ENCODE results near the gene STRN4. TPM values are rescaled to one million over a fixed set of nuclear protein-coding genes. Genes with fewer than 3 reads are reported as not detected.

The STRN4 gene
- total RNA-seq, 1 experiment from 2014 or later: 134 TPM

DNA sequence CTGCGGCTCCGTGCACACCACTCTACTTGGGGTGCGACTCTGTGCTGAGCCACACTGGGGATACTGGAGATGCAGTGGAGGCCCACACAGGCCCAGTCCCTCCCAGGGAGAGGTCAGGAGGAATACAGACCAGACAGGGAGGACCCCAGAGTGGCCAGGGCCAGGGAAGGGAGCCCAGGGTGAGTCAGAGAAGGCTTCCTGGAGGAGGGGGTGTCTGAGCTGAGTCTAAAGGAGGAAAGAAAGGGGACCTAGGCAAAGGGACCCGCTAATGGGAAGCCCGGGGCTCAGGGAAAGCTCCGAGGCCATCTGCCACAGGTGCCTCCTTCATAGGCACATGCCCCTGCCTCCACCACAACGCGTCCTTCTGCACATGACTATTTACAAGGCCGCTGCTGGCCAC is 16.1 kb downstream of the STRN4 start:
- Histone ChIP-seq H3K27me3 (replicated peaks; ENCODE audit: insufficient read depth, low read depth, low read length, poor library complexity) (no peaks in the 10 kb centered on the region), H3K4me1 (ENCODE audit: insufficient read depth, low read length, poor library complexity, severe bottlenecking) (no peaks in the 10 kb centered on the region), H3K4me3 (ENCODE audit: low read depth, low read length, poor library complexity, severe bottlenecking) (no peak overlapping the region), H3K27ac (ENCODE audit: low read depth, low read length, poor library complexity, severe bottlenecking) (no peak overlapping the region), H3K36me3 (ENCODE audit: insufficient read depth, low read length, poor library complexity, severe bottlenecking) (peaks cover 96% of the 10 kb centered on the region), H3K9me3 (ENCODE audit: low read depth, low read length, poor library complexity, severe bottlenecking) (no peaks in the 10 kb centered on the region)
- no peak for DNase-seq (ENCODE audit: low spot score)
- BruUV-seq (replicated peaks): no TSS peak
- intact Hi-C loops (cut with micrococcal nuclease; ENCODE audit: unreplicated experiment): no loop called here
- CTCF ChIA-PET: no interaction called here
- POLR2A ChIA-PET (ENCODE audit: low non-redundant PET): no interaction called here
- TF ChIP-seq, protein P1, sequence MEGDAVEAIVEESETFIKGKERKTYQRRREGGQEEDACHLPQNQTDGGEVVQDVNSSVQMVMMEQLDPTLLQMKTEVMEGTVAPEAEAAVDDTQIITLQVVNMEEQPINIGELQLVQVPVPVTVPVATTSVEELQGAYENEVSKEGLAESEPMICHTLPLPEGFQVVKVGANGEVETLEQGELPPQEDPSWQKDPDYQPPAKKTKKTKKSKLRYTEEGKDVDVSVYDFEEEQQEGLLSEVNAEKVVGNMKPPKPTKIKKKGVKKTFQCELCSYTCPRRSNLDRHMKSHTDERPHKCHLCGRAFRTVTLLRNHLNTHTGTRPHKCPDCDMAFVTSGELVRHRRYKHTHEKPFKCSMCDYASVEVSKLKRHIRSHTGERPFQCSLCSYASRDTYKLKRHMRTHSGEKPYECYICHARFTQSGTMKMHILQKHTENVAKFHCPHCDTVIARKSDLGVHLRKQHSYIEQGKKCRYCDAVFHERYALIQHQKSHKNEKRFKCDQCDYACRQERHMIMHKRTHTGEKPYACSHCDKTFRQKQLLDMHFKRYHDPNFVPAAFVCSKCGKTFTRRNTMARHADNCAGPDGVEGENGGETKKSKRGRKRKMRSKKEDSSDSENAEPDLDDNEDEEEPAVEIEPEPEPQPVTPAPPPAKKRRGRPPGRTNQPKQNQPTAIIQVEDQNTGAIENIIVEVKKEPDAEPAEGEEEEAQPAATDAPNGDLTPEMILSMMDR (conservative IDR thresholded peaks at IDR 0.05; ENCODE audit: low read depth, low read length): no peak
- no peak for TF ChIP-seq EZH2 (IDR thresholded peaks at IDR 0.05; ENCODE audit: borderline replicate concordance, low read depth, low read length, poor library complexity, severe bottlenecking)

DNA sequence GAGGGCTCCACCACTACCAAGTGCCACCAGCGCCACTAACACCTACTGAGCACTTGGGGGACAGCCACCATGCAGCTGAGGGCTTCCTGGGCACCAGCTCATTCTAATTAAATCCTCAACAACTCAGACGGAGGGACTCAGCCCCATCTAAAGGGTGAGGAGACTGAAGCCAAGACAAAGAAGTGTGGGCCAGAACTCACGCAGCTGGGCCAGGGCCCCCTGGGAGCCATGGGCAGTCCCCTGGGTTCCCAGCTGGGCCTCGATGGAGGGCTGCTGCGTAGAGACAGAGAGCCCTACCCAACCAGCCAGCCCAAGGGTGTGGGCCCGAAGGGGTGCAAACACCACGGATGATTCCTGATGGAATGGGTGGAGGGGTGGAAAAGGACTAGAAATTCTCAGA is 16.6 kb downstream of the STRN4 start:
- CTCF ChIA-PET: interaction anchor here (0.6 kb wide), 1 partner anchor 596 kb away, joined by 3 read pairs; no protein-coding TSS in a partner anchor
- no TSS peak for BruUV-seq (replicated peaks)
- intact Hi-C loops (cut with micrococcal nuclease; ENCODE audit: unreplicated experiment): no loop called here
- Histone ChIP-seq H3K9me3 (ENCODE audit: low read depth, low read length, poor library complexity, severe bottlenecking) (no peaks in the 10 kb centered on the region), H3K4me3 (ENCODE audit: low read depth, low read length, poor library complexity, severe bottlenecking) (no peak overlapping the region), H3K27ac (ENCODE audit: low read depth, low read length, poor library complexity, severe bottlenecking) (no peak overlapping the region), H3K4me1 (ENCODE audit: insufficient read depth, low read length, poor library complexity, severe bottlenecking) (no peaks in the 10 kb centered on the region), H3K36me3 (ENCODE audit: insufficient read depth, low read length, poor library complexity, severe bottlenecking) (peaks cover 98% of the 10 kb centered on the region), H3K27me3 (replicated peaks; ENCODE audit: insufficient read depth, low read depth, low read length, poor library complexity) (no peaks in the 10 kb centered on the region)
- POLR2A ChIA-PET (ENCODE audit: low non-redundant PET): no interaction called here
- no peak for TF ChIP-seq EZH2 (IDR thresholded peaks at IDR 0.05; ENCODE audit: borderline replicate concordance, low read depth, low read length, poor library complexity, severe bottlenecking)
- TF ChIP-seq, protein P1 (conservative IDR thresholded peaks at IDR 0.05; ENCODE audit: low read depth, low read length): no peak
- no peak for DNase-seq (ENCODE audit: low spot score)

DNA sequence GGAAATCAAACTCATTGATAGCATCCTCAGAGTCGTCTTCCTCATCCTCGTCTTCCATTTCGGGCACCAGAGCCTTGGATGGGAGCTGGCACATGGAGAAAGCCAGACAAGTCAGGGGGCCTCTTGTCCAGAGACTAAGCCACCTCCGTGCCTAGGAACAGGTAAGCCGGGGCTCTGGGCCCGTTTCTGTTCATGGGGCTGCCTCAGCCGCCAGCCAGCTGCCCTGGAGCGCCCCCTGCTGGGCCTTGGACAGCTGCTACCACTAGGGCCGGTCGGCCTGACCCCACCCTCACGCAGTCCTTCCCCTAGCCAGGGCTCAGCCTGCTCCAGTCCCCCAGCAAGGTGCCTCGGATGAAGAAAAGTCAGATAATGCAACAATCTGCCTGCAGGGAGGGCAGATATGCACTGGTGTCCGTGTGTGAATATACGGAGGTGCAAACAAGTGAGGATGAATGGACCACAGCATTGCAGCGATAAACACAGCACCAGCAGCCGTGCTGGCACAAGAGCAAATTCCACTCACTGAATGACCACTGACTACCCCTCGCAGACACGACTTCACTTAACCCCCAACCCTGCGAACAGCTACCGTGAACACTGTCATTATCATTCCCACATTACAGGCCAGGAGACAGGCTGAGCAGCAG is 17.4 kb downstream of the STRN4 start:
- H3K9me3 ChIP-seq (ENCODE audit: low read depth, low read length, poor library complexity, severe bottlenecking): no peaks in the 10 kb centered on the region
- no peaks in the 10 kb centered on the region for H3K4me1 ChIP-seq (ENCODE audit: insufficient read depth, low read length, poor library complexity, severe bottlenecking)
- DNase-seq (ENCODE audit: low spot score): peak; percentile 56
- peaks cover 98% of the 10 kb centered on the region for H3K36me3 ChIP-seq (ENCODE audit: insufficient read depth, low read length, poor library complexity, severe bottlenecking)
- no peak overlapping the region for H3K4me3 ChIP-seq (ENCODE audit: low read depth, low read length, poor library complexity, severe bottlenecking)
- H3K27ac ChIP-seq (ENCODE audit: low read depth, low read length, poor library complexity, severe bottlenecking): no peak overlapping the region
- ChIA-PET POLR2A (ENCODE audit: low non-redundant PET) (no interaction called here), CTCF (no interaction called here)
- intact Hi-C loops (cut with micrococcal nuclease; ENCODE audit: unreplicated experiment): no loop called here
- H3K27me3 ChIP-seq (replicated peaks; ENCODE audit: insufficient read depth, low read depth, low read length, poor library complexity): no peaks in the 10 kb centered on the region
- no TSS peak for BruUV-seq (replicated peaks)
- no peak for TF ChIP-seq EZH2 (IDR thresholded peaks at IDR 0.05; ENCODE audit: borderline replicate concordance, low read depth, low read length, poor library complexity, severe bottlenecking)
- TF ChIP-seq, protein P1 (conservative IDR thresholded peaks at IDR 0.05; ENCODE audit: low read depth, low read length): peak; percentile 87

Data from A673 (cell line).